Embryonic facial prominence (tissue), 1 donor: Measurements from ENCODE around the gene SLC16A12.
A peak's percentile ranks its signal among the peaks of the same experiment; 100 is the strongest.

ENCODE experiments used
- DNase-seq: peaks from one replicate; pipeline ENCODE4 v3.0.0-alpha.2; 2016; ENCODE audit errors: extremely low spot score

The SLC16A12 gene

GRCh38 chr10:89390476-89391225 lies 144.7 kb downstream of the SLC16A12 start:
- DNase-seq: no peak

GRCh38 chr10:89389254-89389653 lies 146.1 kb downstream of the SLC16A12 start:
- DNase-seq: peak; percentile 29

- no peak for DNase-seq
Measured at GRCh38 chr10:89388806-89389205, 146.6 kb downstream of the SLC16A12 start.

- no peak for DNase-seq
Measured at GRCh38 chr10:89384474-89385340, 150.7 kb downstream of the SLC16A12 start.

GRCh38 chr10:89382757-89383156 lies 152.6 kb downstream of the SLC16A12 start:
- DNase-seq: no peak
